Activated gamma-delta T cell (primary cell): Measurements from ENCODE around the gene ACTG2.
"Not testable (repeated sequence)": the region's sequence is repeated elsewhere in the genome, so short reads cannot be mapped to it uniquely, and the experiment has no call there.

Experiments used
- DNase-seq: peaks from one replicate; lab custom pipeline; 2025; lab: John Stamatoyannopoulos, UW

The ACTG2 gene

DNA sequence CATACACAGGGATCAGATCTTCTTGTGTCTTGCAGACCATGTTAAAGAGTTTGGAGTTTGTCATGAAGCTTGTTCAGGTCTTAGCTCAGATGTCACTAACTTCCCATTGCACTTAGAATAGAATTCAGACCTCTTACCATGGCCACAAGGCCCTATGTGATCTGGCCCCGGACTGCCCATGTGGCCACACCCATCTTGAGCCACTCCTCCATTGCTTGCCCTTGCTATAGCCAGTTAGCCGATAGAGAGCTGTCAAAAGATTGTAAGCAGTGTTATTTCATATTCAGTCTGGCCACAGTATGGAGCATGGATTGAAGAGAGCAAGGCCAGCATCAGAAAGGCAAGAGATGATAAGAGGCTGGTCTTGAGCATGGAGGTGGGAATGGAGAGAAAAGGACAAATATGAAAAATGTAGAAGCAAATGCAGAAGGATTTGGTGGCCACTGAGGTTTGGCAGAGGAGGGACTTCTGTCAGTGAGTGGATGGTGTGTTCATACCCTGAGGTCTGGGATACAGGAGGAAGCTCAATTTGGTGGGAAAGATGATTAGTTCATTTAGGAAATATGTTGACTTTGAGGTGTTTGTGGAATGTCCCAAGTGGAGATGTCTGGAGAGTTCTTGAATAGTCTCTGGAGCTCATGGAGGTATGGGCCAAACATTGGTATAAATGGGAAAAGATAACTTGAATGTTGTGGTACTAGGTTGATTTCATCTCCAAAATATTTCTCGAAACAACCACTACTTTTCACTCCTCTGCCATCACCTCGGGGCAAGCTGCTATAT, 44.5 kb downstream of the ACTG2 start:
- DNase-seq, result no peak

DNA sequence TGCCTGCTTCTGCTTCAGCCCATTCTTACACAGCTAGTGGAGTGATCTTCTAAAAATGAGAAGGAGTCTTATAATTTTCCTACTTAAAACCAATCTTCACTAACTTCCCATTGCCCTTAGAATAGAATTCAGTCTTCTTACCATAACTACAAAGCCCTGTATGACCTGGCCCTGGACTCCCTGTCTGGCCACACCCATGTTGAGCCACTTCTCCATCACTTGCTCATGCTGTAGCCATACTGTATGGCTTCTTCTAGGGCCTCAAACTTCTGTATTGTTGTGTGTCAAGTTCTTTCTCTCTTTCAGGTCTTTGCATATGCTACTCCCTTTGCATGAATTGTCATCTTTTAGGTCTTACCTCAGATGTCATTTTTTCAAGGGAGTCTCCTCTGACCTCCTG, 45.1 kb downstream of the ACTG2 start:
- DNase-seq, result no peak

DNA sequence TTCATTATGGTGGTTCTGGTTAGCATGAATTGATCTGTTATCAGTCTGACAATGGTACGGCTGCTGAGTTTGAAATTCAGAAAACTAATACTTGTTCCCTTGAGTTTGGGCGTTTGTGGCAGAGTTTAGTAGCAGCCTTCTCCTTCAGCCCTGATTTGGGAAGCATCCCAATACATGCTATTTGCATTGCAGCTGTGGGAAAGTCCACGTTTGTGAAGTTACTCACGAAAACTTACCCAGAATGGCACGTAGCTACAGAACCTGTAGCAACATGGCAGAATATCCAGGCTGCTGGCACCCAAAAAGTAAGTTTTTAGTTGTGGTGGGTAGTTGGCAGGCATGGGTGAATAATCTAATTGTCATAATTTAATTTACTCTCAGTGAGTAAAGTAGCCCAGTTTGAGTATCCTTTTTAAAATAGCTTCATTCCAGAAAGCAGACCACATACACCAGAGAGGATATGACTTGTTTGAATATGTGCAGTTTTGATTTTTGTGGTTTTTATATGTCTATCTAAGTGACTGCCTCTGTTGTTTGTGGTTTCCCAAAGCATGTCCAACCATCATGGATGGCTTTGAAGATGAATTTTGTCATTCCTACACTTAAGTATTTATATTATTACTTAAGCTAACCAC, 46.0 kb downstream of the ACTG2 start:
- no peak for DNase-seq

DNA sequence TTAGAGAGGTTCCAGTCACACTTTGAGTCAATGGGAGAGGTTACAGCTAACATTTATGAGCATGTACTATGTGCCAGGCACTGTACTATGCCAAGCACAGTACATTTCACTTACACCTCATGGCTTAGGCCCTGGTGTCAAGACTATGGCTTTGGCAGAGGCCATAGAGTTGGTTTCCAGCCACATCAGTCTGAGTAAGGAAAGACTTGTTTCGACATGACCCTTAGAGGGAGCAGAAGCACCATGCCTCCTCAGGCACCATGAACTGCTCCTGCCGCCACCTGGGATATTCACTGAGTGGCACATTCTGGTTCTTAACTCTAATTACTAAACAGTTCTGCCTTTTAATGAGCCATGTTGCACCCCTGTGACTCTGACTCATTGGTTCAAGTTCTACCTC, 46.6 kb downstream of the ACTG2 start:
- no peak for DNase-seq

DNA sequence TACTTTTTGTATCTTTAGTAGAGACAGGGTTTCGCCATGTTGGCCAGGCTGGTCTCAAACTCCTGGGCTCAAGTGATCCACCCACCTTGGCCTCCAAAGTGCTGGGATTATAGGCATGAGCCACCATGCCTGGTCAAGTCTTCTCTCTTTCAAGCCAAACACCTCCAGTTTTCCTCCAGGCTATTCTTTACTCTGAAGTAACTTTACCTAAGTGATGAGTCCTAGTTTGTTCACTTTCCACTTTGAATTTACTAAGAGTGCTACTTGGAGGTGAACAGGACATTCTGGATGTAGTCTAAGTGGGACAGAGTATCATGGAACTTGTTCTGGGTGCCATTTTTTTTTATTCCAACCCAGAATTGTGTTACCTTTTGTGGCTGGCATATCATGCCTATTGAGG, 47.3 kb downstream of the ACTG2 start:
- not testable (repeated sequence) for DNase-seq

DNA sequence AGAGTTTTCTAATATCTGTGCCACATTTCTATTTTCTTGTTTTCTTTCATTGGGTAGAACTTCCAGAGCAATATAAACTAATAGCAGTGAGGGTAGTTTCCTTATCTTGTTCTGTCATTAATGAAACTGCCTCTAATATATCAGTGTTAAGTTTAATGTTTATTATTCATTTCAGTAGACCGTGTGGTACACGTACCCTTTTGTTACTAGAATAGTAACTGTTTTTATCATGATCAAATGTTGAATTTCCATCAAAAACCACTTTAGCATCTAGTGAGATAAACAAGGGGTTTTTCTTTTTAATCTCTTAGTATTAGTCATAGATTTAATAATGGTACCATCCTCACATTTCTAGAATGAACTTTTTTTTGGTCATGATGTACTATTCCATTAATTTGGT, 49.9 kb downstream of the ACTG2 start:
- no peak for DNase-seq

DNA sequence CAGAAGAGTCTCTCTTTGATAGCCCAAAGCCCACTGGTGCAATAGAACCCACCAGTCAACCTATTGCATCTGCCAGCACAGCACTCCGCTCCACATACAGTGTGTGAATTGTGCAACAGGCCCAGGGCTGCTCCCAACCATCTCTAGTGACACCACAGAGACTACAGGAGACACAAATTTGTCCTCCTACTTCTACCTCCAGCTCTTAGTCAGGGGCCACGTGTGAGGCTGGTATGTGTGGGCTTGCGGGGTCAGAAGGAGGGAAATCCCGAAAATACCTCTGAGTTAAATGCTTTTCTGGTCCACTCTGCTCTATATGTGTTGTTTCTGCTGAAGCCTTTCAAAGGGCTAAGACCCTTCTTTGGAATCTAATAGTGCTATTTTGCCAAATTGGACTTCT, 51.9 kb downstream of the ACTG2 start:
- DNase-seq, result no peak

DNA sequence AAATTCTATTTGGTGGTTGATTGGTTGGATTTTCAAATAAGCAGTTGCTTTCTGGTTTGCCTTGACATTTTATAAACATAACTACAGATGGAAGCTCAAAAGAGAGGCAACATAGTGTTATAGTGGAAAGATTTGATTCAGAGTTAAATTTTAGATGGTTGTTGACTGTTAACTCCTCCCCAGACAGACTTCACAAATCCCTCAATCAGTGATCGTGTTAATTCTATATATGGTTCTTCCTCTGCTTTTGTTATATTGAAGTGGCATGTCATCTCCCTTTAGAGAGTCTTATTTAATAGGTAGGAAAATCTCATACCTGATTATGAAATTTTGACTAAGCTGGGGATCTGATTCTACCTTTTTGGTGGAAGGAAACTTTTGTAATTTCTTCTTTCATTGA, 53.4 kb downstream of the ACTG2 start:
- DNase-seq, result no peak

DNA sequence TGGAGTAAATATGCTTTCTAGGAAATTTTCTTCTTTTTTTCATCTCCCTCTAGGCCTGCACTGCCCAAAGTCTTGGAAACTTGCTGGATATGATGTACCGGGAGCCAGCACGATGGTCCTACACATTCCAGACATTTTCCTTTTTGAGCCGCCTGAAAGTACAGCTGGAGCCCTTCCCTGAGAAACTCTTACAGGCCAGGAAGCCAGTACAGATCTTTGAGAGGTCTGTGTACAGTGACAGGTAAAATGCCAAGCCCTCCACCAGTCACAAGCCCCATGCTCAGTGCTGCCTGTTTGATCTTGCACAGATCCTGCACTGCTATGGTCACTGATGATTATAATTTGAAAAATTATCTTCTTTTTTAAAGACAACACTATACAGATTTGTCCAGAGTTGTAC, 53.9 kb downstream of the ACTG2 start:
- DNase-seq, result no peak

DNA sequence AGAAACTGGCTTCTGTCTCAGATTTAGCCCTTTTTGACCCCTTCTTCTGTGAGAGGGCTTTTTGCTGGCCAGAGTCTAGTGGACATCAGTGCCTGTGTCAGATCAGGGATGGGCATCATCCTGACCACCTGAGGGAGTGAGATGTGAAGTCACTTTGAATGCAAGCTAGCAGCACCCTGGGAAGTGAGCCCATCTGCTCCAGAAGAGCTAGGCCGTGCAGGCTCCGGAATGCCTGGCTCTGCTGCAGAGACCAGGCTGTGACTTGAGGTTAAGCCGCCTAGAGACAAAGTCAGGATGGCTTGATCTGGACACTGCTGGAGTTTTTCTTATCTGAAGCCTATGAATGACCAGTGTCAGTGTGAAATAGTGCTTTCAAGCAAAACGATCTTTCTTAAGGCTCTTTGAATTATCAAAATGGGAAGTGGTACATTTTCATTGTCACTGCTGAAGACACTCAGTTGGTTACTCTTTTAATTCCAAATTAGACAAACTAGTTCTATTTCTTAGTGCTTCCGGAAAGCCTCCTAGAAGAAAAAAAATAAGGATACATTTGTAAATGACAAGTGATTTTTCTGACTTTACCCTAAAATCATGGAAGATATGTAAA, 54.7 kb downstream of the ACTG2 start:
- no peak for DNase-seq

DNA sequence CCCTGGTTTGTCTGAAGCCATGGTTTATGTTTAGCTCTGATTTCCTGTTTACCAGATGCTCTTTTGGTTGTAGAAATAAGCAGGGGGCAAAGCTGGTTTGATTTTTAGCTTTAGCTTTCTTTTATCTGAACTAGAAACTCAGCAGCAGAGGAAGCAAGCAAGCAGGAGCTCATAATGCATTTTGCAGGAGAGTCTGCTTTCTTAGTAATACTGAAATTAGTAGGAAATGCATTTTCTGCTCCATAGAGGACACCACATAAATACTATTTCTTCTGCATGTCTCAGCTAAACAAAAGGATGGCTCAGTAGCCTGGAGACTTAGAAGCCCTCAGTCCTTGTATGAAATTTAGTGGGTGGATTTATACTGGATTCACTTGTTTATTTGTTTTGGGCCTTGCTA, 57.0 kb downstream of the ACTG2 start:
- no peak for DNase-seq

DNA sequence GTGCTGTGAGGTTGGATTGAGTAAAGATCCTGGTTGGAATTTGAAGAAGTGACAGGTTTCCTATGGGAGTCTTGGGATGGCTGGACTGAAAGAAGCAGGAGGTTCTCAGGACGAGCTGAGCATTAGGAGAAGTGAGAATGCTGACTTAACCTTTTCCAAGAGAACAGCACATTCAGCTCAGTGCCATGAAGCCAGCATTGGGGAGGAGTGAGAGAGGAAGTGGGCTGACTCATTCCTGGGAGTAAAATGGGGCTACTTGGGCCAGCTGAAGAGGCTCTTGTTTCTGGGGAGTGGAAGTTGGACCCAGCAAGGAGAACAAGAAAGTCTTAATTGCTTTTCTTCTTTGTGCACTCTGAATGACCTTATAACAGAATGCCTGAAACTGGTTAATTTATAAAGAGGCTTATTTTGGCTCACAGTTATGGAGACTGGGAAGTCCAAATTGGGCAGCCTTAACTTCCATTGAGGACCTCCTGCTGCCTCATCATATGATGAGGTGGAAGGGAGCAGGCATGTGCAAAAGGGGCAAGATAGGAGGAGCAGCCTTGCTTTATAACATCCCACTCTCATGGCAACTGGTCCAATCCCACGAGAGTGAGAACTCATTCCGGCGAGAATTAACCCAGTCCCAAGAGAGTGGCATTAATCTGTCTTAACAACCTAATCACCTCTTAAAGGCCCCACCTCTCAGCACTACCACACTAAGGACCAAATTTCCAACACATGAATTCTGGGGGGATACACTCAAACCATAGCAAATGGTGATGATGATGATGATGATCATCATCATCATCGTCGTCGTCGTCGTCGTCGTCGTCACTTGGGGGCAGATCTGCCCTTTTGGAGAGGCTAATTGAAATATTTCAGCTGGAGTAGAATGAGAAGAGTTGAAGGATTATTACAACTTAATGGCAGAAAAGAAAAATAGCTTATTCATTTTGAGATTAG, 60.0 kb downstream of the ACTG2 start:
- DNase-seq, result no peak

DNA sequence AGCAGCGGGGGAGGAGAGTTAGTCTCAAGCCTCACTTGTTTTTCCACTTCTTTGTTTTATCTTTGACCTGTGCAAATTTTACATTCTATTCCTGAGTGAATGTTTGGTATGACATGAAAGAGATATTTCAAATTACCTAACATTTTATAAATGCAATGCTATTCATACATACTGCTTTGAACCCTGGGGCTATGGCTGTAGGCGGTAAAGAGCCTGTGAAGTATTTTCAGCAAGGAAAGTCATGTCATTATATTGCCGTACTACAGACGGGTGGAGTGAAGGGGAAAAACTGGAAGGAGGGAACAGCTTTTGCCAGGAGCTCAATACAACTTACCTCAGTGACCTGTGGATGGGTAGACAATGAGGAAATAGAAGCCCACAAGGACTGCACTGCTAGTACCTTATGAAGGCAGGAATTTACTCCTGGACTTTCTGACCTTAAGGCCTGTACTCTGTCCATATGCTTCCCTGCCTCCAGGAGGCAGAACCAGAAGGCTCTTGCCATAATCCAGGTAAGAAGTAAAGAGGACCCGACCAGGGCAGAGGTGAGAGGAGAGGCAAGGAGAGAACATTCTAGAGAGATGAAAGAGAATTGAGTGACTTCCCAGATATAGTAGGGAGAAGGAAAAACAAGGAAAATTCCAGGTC, 63.5 kb downstream of the ACTG2 start:
- no peak for DNase-seq

DNA sequence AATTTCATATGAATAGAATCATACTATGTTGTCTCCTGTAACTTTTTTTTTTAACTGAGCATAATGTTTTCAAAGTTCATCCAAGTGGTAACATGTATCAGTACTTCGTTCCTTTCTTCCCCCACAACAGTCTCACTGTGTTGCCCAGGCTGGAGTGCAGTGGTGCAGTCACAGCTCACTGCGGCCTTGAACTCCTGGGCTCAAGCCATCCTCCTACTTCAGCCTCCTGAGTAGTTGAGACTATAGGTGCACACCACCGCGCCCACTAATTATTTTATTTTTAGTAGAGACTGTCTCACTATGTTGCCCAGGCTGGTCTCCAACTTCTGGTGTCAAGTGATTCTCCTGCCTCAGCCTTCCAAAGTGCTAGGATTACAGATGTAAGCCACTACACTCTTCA, 68.5 kb downstream of the ACTG2 start:
- DNase-seq, result no peak

DNA sequence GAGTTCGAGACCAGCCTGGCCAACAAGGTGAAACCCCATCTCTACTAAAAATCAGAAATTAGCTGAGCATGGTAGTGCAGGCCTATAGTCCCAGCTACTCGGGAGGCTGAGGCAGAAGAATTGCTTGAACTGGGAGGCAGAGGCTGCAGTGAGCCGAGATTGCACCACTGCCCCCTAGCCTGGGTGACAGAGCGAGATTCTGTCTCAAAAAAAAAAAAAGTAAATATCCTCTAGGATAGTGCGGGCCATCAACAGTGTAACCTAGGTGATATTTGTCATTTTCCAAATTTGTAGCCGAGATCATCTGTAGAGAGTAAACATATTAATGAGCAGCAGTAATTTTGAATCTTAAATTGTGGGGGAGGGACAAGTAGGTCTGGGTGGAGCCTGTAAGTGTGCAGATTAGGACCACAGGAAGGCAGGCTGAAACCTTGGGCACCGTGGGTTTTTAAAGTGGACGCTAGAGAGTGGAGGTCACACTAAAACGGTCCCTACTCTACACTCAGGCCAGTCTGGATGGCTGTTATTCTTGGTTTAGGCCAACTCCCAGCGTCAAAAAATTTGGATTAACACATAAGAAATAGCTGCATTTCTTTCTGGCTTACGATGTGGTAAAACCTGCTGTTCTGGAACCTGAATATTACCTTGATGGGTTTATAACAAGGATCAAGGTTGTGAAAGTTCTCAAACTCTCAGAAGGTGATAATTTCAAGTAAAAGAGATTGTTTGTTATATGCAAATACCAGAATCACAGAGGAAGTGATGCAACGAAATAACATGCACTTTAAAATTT, 69.2 kb downstream of the ACTG2 start:
- DNase-seq, result no peak

DNA sequence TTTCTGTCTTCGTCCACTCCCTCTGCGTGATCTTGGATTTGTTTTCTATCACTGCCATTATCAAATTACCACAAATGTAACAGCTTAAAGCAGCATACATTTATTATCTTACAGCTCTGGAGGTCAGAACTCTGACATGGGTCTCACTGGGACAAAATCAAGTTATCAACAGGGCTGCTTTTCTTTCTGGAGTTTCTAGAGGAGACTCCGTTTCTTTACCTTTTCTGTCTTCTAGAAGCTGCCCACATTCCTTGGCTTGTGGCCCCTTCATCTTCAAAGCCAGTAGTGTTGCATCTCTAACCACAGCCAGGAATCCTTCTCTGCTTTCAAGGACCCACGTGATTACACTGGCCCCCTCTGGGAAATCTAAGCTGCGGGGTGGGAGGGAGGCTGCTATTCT, 70.0 kb downstream of the ACTG2 start:
- no peak for DNase-seq

DNA sequence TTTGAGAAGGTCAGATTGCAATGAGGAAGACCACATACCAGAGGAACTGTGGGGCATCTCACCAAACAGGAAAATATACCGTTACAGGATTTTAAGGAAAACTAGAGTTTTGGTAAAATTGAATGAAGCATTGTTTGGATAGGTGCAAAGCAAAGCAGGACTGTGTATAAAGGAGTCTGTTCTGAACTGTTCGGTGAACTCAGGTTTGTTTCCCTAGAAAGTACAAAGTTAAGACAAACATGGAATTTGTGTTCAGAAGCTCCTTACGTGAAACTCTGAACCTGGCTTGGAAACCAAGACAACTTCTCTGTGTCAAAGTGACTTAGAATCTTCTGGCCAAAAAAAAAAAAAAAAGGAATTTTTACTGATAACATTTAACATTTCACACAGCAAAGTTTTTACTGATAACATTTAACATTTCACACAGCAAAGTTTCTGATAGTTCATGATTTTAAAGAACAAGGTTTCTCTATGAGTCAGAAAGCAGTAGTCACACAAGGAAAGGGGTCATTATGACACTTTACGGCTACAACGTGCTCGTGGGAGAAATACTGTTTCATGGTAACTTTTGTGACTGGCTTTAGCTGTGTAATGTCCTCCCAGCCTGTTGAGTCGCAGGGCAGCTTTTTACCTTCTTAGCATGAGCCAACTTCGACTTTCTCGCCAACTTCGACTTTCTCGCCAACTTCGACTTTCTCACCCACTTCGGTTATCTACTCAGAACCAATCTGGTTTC, 70.7 kb downstream of the ACTG2 start:
- DNase-seq, result no peak

DNA sequence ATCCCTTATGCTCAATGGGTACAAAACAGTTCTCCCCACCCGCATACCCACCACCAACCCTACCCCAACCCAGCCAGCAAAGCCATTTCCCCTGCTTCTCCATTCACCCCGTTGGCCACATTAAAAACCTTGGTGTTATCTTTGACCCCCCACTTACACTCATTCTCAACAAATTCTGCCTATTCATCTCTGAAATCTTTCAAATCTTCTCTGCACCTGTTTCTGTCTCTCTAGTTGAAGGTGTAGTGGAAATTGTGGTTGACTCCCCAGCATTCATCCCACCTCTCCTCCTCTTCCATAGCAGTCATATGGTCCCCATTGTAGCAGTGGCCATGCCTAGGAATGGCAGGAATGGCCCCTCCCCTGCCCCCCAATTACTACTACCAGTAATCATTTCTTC, 71.4 kb downstream of the ACTG2 start:
- DNase-seq, result no peak

DNA sequence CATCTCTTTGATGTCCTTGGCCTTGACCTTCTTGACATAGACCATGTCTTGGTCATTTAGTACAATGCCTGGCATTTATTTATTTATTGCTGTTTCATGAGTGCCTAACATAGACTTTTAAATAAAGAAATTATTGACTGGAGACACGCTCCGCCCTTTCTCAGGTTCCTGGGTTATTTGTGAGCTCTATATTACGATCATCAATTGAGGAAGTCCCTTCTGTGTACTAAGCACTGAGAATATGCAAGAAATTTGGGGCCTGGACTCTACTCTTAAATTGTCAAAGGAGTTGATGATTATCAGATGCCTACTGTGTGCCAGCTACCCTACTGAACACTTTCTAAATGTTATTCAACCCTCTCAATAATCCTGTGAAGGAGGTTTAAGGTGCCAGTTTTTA, 72.2 kb downstream of the ACTG2 start:
- no peak for DNase-seq

DNA sequence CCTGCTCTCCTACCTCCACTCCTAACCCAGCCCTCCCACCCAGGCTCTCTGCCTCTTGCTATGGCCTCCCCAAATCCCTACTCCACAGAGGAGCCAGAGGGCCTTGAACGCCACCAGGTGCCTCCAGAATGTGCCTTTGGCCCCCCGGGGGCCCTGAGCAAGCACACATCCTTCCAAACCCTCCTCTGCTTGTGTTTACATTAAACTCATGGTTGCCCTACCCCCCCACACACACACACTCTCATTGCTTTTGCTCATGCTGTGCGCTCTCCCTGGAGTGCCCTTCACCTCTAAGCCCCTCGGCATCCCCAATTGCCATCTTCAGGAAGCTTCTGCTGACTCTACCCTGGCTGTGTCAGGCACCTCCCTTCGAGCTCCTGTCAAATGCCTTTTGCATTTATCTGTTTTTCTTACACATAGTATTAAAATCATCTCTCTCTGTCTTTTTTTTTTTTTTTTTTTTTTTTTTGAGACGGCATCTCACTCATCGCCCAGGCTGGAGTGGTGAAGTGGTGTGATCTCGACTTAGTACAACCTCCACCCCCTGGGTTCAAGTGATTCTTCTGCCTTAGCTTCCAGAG, 75.6 kb downstream of the ACTG2 start:
- no peak for DNase-seq
